GM13977 (cell line): Measurements from ENCODE around the gene TPST2.

Experiments used
- DNase-seq: peaks from one replicate; pipeline ENCODE4 v3.0.0; 2012; ENCODE audit warnings: low spot score
- CTCF ChIP-seq: IDR thresholded peaks from 2 replicates; pipeline ENCODE4 v1.5.1; 2012; ENCODE audit warnings: mild to moderate bottlenecking, control low read depth; ENCODE audit not compliant: insufficient read depth; ENCODE audit errors: extremely low read depth, missing control alignments
- in situ Hi-C: fragments of 300-500 bp; cut with MboI; formaldehyde crosslinking; loops from one replicate; pipeline ENCODE4 v1.12.0; 2022; ENCODE audit warnings: low sequenced_read_pairs, low pct_unique_long_range_greater_than_20kb, mixed read lengths, inconsistent platforms; ENCODE audit not compliant: unreplicated experiment

TPST2 gene

GRCh38 chr22:26602127-26602526, 12.2 kb upstream of the TPST2 start:
- in situ Hi-C loops, result no loop called here
- no peak for TF ChIP-seq CTCF
- no peak for DNase-seq

- no peak for DNase-seq
- in situ Hi-C loops, result no loop called here
- no peak for TF ChIP-seq CTCF
These were observed 11.8 kb upstream of the TPST2 start for GRCh38 chr22:26601726-26602125.

DNA sequence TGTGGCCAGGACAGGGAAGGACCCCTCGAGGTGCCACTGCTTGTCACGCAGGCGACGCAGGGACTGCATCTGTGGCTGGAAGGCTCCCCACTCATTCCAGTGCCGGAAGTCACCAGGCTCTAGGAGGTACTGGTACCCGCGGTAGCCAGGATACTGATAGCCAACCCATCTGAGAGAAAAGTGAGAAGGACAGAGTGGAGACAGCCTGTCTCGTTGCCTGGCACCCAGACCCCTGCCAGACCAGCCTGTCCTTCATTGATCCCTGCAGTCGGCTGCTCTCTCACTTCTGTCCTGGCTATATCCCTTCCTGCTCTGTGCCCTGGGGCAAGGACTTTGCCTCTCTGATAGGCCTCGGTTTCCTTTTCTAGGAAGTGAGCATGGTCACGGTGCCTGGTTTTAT, 9.6 kb upstream of the TPST2 start:
- in situ Hi-C loops, result no loop called here
- DNase-seq, result no peak
- no peak for TF ChIP-seq CTCF

DNA sequence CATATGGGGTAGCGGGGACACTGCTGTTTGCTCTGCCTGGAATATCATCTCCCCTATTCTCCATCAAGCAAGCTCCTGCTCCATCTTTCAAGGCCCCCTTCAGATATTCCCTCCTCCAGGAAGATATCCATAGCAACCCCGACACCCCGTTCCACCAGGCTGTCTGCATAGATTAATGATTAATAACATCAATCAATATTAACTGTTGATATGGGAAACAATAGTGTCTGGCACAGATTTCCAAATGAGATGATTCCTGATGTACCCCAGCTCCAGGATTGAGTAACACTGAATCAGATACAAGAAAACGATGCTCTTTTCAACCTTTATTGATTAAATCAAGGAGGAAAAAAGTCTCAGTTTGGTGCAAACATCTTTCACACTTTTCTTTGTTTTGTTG, 7.5 kb upstream of the TPST2 start:
- no peak for DNase-seq
- TF ChIP-seq CTCF, result no peak
- in situ Hi-C loops, result no loop called here

- in situ Hi-C loops, result no loop called here
- no peak for DNase-seq
- no peak for TF ChIP-seq CTCF
These were observed 7.1 kb upstream of the TPST2 start for GRCh38 chr22:26597026-26597425.

DNA sequence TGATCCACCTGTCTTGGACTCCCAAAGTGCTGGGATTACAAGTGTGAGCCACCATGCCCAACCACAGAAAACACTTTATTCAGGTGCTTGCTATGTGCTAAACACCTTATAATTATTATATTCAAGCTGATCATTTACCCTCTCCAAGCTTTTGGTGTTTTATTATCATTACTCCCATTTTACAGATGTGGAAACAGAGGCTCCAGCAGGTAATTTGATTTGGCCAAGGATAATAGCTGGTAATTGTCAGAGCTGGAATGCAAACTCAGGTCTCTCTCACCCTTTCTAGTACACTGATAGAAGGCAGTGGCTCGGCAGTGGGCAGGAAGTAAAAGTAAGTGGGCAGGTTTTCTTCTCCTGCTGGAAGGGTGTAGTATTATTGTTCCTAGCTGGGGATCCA, 3.8 kb upstream of the TPST2 start:
- DNase-seq, result no peak

More for the DNA sequence above, 3.8 kb upstream of the TPST2 start:
- no peak for TF ChIP-seq CTCF
- in situ Hi-C loops, result no loop called here
